ENCODE measurements around the gene MAN1A1. TPM values are rescaled to one million over a fixed set of nuclear protein-coding genes. Genes with fewer than 3 reads are reported as not detected.

Gene MAN1A1
- total RNA-seq, 2 donors from 2014 or later = 17.9 to 27.9 TPM

DNA sequence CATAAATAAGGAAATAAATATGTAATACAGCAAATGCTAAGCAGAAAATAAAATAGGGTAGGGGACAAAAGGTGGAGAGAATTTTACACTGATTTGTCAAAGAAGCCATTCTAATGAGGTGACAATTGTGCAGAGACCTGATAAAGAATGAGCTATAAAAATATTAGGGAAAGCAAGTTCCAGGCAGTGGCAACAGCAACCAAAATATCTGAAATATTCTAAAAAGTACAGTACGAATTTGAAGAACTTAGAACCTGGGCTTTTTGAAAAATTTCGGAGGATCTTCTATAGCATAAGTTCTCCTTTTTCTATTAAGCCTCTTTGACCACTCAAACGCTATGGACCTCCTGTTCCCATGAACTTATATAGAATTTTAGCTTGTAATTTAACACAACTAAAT is 173.1 kb downstream of the MAN1A1 start:
- Histone ChIP-seq H3K27ac (no peak overlapping the region), H3K9me3 (no peaks in the 10 kb centered on the region), H3K27me3 (replicated peaks; ENCODE audit: insufficient read depth) (no peaks in the 10 kb centered on the region), H3K4me1 (replicated peaks) (no peaks in the 10 kb centered on the region), H3K36me3 (no peaks in the 10 kb centered on the region), H3K4me3 (no peak overlapping the region)
- no peak for DNase-seq (ENCODE audit: low spot score)
- no peak for TF ChIP-seq POLR2A (IDR thresholded peaks at IDR 0.05)
- TF ChIP-seq, protein P1, sequence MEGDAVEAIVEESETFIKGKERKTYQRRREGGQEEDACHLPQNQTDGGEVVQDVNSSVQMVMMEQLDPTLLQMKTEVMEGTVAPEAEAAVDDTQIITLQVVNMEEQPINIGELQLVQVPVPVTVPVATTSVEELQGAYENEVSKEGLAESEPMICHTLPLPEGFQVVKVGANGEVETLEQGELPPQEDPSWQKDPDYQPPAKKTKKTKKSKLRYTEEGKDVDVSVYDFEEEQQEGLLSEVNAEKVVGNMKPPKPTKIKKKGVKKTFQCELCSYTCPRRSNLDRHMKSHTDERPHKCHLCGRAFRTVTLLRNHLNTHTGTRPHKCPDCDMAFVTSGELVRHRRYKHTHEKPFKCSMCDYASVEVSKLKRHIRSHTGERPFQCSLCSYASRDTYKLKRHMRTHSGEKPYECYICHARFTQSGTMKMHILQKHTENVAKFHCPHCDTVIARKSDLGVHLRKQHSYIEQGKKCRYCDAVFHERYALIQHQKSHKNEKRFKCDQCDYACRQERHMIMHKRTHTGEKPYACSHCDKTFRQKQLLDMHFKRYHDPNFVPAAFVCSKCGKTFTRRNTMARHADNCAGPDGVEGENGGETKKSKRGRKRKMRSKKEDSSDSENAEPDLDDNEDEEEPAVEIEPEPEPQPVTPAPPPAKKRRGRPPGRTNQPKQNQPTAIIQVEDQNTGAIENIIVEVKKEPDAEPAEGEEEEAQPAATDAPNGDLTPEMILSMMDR (IDR thresholded peaks at IDR 0.05) = no peak
- no peak for TF ChIP-seq POLR2AphosphoS5 (IDR thresholded peaks at IDR 0.05)
- WGBS = 89% methylated on average over 3 of the region's 3 CpGs
- intact Hi-C loops (cut with DNase I) = no loop called here

DNA sequence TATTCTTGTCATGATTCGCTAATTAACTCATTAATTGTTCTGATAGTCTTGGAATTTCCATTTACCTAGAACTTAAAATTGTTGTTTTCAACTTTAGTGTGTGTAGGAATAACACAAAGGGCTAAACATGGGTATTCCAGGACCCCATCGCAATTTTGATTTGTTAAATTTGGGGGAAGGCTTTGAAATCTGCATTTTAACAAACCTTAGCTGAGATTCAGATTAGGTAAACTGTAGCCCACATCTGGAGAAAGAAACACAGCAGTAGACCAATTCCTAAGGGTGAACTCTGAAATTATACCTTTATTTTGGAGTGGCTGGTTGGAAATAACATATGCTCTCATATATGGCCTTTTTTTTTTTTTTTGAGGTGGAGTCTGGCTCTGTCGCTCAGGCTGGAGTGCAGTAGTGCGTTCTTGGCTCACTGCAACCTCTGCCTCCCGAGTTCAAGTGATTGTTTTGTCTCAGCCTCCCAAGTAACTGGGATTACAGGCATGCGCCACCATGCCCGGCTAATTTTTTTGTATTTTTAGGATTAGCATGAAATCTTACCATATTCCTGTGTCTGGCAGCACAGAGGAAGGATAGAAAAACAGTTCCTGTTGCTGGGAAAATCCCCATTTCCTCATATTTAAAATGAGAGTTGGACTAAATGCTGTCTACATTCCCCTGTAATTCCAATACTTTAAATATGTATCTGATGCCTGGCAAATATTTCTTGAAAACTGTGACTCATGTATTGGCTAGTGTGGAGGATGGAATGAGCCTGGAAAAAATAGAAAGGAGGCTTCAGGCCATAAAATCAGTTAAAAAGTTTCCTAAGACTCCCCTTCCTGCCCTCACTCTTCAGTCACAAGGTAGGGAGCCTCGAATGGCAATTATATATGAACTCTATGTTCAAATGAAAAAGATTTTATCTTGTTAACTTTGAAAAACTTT is 174.4 kb downstream of the MAN1A1 start:
- DNase-seq (ENCODE audit: low spot score) = no peak
- H3K4me3 ChIP-seq = no peak overlapping the region
- no peaks in the 10 kb centered on the region for H3K27me3 ChIP-seq (replicated peaks; ENCODE audit: insufficient read depth)
- no peak overlapping the region for H3K27ac ChIP-seq
- no peak for TF ChIP-seq POLR2AphosphoS5 (IDR thresholded peaks at IDR 0.05)
- TF ChIP-seq, protein P1 (IDR thresholded peaks at IDR 0.05) = no peak
- TF ChIP-seq POLR2A (IDR thresholded peaks at IDR 0.05) = no peak
- H3K9me3 ChIP-seq = no peaks in the 10 kb centered on the region
- intact Hi-C loops (cut with DNase I) = no loop called here
- 88% methylated on average over 8 of the region's 8 CpGs for WGBS
- H3K4me1 ChIP-seq (replicated peaks) = no peaks in the 10 kb centered on the region
- H3K36me3 ChIP-seq = no peaks in the 10 kb centered on the region

DNA sequence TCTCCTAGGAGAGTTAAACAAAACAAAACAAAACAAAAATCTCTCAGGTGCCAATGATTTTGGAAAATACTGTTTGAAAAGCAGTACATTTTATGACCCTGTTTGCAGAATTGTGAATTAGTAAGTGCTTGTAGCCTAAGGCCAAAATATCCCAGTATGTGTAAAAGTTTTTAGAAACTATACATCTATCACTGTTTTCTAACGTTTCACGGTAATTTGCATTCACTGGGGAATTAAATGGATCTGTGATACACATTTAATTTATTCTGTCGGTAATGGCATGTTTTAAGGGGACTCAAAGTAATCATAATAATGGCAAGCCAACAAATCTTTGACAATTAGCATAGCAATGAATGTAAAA is 175.5 kb downstream of the MAN1A1 start:
- Histone ChIP-seq H3K4me1 (replicated peaks) (no peaks in the 10 kb centered on the region), H3K9me3 (no peaks in the 10 kb centered on the region), H3K36me3 (no peaks in the 10 kb centered on the region), H3K27ac (no peak overlapping the region), H3K4me3 (no peak overlapping the region), H3K27me3 (replicated peaks; ENCODE audit: insufficient read depth) (no peaks in the 10 kb centered on the region)
- intact Hi-C loops (cut with DNase I) = no loop called here
- TF ChIP-seq POLR2AphosphoS5 (IDR thresholded peaks at IDR 0.05) = no peak
- 49% methylated on average over 3 of the region's 3 CpGs for WGBS
- DNase-seq (ENCODE audit: low spot score) = no peak

DNA sequence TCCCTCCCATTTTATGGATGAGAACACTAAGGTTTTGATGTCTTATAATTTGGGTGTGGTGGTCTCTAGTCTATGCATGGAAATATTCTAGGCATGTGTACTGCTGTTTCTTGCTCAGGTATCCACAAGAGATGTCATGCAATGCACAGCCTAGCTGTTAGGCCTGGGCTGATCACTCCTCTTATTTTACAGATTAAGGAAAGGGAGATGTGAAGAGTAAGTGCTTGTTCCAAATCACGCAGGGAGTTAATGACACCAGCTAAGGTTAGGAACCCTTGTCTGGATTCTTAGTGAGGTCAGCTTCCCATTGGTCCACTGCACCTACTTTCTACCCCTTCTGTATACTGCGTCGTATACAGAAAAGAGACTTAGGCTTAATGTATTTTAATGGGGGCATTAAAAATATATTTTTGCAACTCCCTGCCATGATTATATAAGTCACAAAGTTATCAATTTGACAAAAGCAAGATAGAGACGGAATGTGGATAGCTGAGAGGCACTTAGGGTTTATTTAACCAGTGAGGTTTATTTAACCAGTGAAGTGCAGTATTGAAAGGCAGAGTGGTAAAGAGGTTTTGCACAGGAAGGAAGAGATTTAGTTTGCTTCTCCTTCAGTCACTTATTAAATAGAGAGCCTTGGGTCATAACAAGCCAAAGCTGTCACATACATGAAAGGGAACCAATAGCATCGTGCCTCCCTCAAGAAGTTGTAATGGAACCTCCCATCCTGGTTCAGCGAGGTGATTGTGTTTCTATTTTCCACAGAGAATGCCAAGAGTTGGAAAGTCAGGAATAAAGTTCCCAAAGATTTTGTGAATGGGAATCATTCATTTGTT is 176.1 kb downstream of the MAN1A1 start:
- H3K4me3 ChIP-seq = no peak overlapping the region
- no peaks in the 10 kb centered on the region for H3K4me1 ChIP-seq (replicated peaks)
- H3K27me3 ChIP-seq (replicated peaks; ENCODE audit: insufficient read depth) = no peaks in the 10 kb centered on the region
- H3K27ac ChIP-seq = no peak overlapping the region
- TF ChIP-seq, protein P1 (IDR thresholded peaks at IDR 0.05) = no peak
- TF ChIP-seq POLR2A (IDR thresholded peaks at IDR 0.05) = no peak
- TF ChIP-seq POLR2AphosphoS5 (IDR thresholded peaks at IDR 0.05) = no peak
- no peaks in the 10 kb centered on the region for H3K9me3 ChIP-seq
- WGBS = 55% methylated on average over 6 of the region's 6 CpGs
- intact Hi-C loops (cut with DNase I) = no loop called here
- no peak for DNase-seq (ENCODE audit: low spot score)
- no peaks in the 10 kb centered on the region for H3K36me3 ChIP-seq

DNA sequence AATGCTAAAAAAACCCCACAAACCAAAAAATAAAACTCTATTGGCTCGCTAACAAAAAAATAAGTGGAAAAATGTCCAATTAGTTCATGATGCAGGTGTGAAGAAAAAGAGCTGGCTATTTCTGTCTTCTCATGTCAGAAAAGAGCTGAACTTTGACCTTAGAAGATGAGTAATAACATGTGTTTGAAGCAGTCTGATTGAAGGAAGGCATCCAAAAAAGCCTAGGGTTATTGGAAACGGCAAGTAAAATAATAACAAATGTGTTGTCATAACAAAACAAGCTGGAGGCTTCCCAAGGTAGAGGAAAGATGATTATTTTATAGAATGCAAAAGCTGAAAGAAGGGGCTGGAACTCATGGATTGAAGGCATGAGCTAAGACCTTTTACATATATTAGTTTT is 176.7 kb downstream of the MAN1A1 start:
- H3K27me3 ChIP-seq (replicated peaks; ENCODE audit: insufficient read depth) = no peaks in the 10 kb centered on the region
- H3K4me3 ChIP-seq = no peak overlapping the region
- no peak for DNase-seq (ENCODE audit: low spot score)
- 58% methylated on average over 2 of the region's 2 CpGs for WGBS
- no peak overlapping the region for H3K27ac ChIP-seq
- no peaks in the 10 kb centered on the region for H3K9me3 ChIP-seq
- no peaks in the 10 kb centered on the region for H3K36me3 ChIP-seq
- TF ChIP-seq POLR2A (IDR thresholded peaks at IDR 0.05) (no peak), POLR2AphosphoS5 (IDR thresholded peaks at IDR 0.05) (no peak)
- TF ChIP-seq, protein P1 (IDR thresholded peaks at IDR 0.05) = no peak
- intact Hi-C loops (cut with DNase I) = no loop called here
- no peaks in the 10 kb centered on the region for H3K4me1 ChIP-seq (replicated peaks)

Measured in prostate gland (tissue), 2 donors.